ENCODE data around the gene CCDC152. TPM values are rescaled to one million over a fixed set of nuclear protein-coding genes. Genes with fewer than 3 reads are reported as not detected.

Gene CCDC152
- total RNA-seq, 1 experiment from 2014 or later = not detected

GRCh38 chr5:42806004-42806700 is 49.5 kb downstream of the CCDC152 start:
- Histone ChIP-seq H2AFZ (ENCODE audit: low read length) (no peak overlapping the region), H3K27ac (ENCODE audit: low read length) (no peak overlapping the region), H3K36me3 (ENCODE audit: low read depth, low read length) (no peaks in the 10 kb centered on the region), H3K79me2 (ENCODE audit: low read length) (no peaks in the 10 kb centered on the region), H3K9ac (ENCODE audit: low read length) (no peak overlapping the region), H3K4me2 (ENCODE audit: low read length) (no peak overlapping the region), H3F3A (ENCODE audit: low read length, unreplicated experiment) (no peaks in the 10 kb centered on the region), H3K9me2 (replicated peaks; ENCODE audit: low read length) (no peaks in the 10 kb centered on the region), H3K27me3 (ENCODE audit: low read length) (no peaks in the 10 kb centered on the region), H3K4me3 (ENCODE audit: low read length) (no peak overlapping the region), H4K20me1 (ENCODE audit: low read length) (no peaks in the 10 kb centered on the region), H3K9me3 (ENCODE audit: low read length) (no peaks in the 10 kb centered on the region), H3K4me1 (ENCODE audit: insufficient read depth, low read length) (no peaks in the 10 kb centered on the region)
- POLR2A ChIA-PET (ENCODE audit: unreplicated experiment) = no interaction called here
- intact Hi-C loops (cut with micrococcal nuclease) = no loop called here
- DNase-seq (no peak), ATAC-seq (no peak)
- no TSS peak for BruUV-seq (replicated peaks)
- TF ChIP-seq EZH2 (IDR thresholded peaks at IDR 0.05; ENCODE audit: low read length, unreplicated experiment) (no peak), EZH2phosphoT487 (IDR thresholded peaks at IDR 0.05; ENCODE audit: borderline replicate concordance, low read length) (no peak), CTCF (conservative IDR thresholded peaks at IDR 0.05; ENCODE audit: low read depth, low read length) (no peak)
- CTCF ChIA-PET = no interaction called here

GRCh38 chr5:42806701-42807262 is 50.2 kb downstream of the CCDC152 start:
- BruUV-seq (replicated peaks) = no TSS peak
- Histone ChIP-seq H3K9ac (ENCODE audit: low read length) (no peak overlapping the region), H3K79me2 (ENCODE audit: low read length) (no peaks in the 10 kb centered on the region), H2AFZ (ENCODE audit: low read length) (no peak overlapping the region), H3K4me1 (ENCODE audit: insufficient read depth, low read length) (peaks cover 3% of the 10 kb centered on the region), H3F3A (ENCODE audit: low read length, unreplicated experiment) (no peaks in the 10 kb centered on the region), H3K27me3 (ENCODE audit: low read length) (no peaks in the 10 kb centered on the region), H3K9me3 (ENCODE audit: low read length) (no peaks in the 10 kb centered on the region), H3K27ac (ENCODE audit: low read length) (no peak overlapping the region), H3K9me2 (replicated peaks; ENCODE audit: low read length) (no peaks in the 10 kb centered on the region), H4K20me1 (ENCODE audit: low read length) (no peaks in the 10 kb centered on the region), H3K4me2 (ENCODE audit: low read length) (no peak overlapping the region), H3K4me3 (ENCODE audit: low read length) (no peak overlapping the region), H3K36me3 (ENCODE audit: low read depth, low read length) (no peaks in the 10 kb centered on the region)
- POLR2A ChIA-PET (ENCODE audit: unreplicated experiment) = no interaction called here
- DNase-seq (no peak), ATAC-seq (no peak)
- TF ChIP-seq CTCF (conservative IDR thresholded peaks at IDR 0.05; ENCODE audit: low read depth, low read length) = no peak
- no peak for TF ChIP-seq EZH2phosphoT487 (IDR thresholded peaks at IDR 0.05; ENCODE audit: borderline replicate concordance, low read length)
- TF ChIP-seq EZH2 (IDR thresholded peaks at IDR 0.05; ENCODE audit: low read length, unreplicated experiment) = no peak
- intact Hi-C loops (cut with micrococcal nuclease) = no loop called here
- CTCF ChIA-PET = no interaction called here

GRCh38 chr5:42807722-42808447 is 51.3 kb downstream of the CCDC152 start:
- Histone ChIP-seq H3K9me3 (ENCODE audit: low read length) (no peaks in the 10 kb centered on the region), H3K79me2 (ENCODE audit: low read length) (no peaks in the 10 kb centered on the region), H3K9ac (ENCODE audit: low read length) (no peak overlapping the region), H3K4me3 (ENCODE audit: low read length) (no peak overlapping the region), H3K9me2 (replicated peaks; ENCODE audit: low read length) (no peaks in the 10 kb centered on the region), H4K20me1 (ENCODE audit: low read length) (no peaks in the 10 kb centered on the region), H3K36me3 (ENCODE audit: low read depth, low read length) (no peaks in the 10 kb centered on the region), H3K27me3 (ENCODE audit: low read length) (no peaks in the 10 kb centered on the region), H2AFZ (ENCODE audit: low read length) (no peak overlapping the region), H3K4me1 (ENCODE audit: insufficient read depth, low read length) (peaks cover 8% of the 10 kb centered on the region), H3K4me2 (ENCODE audit: low read length) (no peak overlapping the region), H3K27ac (ENCODE audit: low read length) (no peak overlapping the region), H3F3A (ENCODE audit: low read length, unreplicated experiment) (no peaks in the 10 kb centered on the region)
- DNase-seq (no peak), ATAC-seq (no peak; the same call in 1 of the 2 replicates)
- TF ChIP-seq EZH2 (IDR thresholded peaks at IDR 0.05; ENCODE audit: low read length, unreplicated experiment) (no peak), EZH2phosphoT487 (IDR thresholded peaks at IDR 0.05; ENCODE audit: borderline replicate concordance, low read length) (no peak)
- CTCF ChIA-PET = no interaction called here
- intact Hi-C loops (cut with micrococcal nuclease) = no loop called here
- BruUV-seq (replicated peaks) = no TSS peak
- POLR2A ChIA-PET (ENCODE audit: unreplicated experiment) = no interaction called here
